Mucosa of rectum (tissue), 2 donors: Measurements from ENCODE around the gene RNF4.
A peak's percentile ranks its signal among the peaks of the same experiment; 100 is the strongest.
"Not testable (repeated sequence)": the region's sequence is repeated elsewhere in the genome, so short reads cannot be mapped to it uniquely, and the experiment has no call there.

ENCODE experiments used
- H3K27ac ChIP-seq, 2 donors: one replicate each; pipeline ENCODE4 v1.7.0; 2013; ENCODE audit warnings: inconsistent platforms in 2 of 2, low read depth in 2 of 2, low read length in 2 of 2
- H3K27me3 ChIP-seq, 2 donors: one replicate each; pipeline ENCODE4 v1.7.0; 2013; ENCODE audit warnings: low read length in 2 of 2; ENCODE audit not compliant: control insufficient read depth in 2 of 2, insufficient read depth in 2 of 2
- H3K36me3 ChIP-seq, 2 donors: one replicate each; pipeline ENCODE4 v1.7.0; 2013; ENCODE audit warnings: low read length in 2 of 2; ENCODE audit not compliant: control insufficient read depth in 2 of 2, insufficient read depth in 2 of 2
- H3K4me1 ChIP-seq, 2 donors: one replicate each; pipeline ENCODE4 v1.7.0; 2013; ENCODE audit warnings: low read length in 2 of 2, mild to moderate bottlenecking in 1 of 2; ENCODE audit not compliant: control insufficient read depth in 2 of 2, insufficient read depth in 2 of 2
- H3K4me3 ChIP-seq, 2 donors: one replicate each; pipeline ENCODE4 v1.7.0; 2013; ENCODE audit warnings: low read length in 2 of 2
- H3K9ac ChIP-seq, 2 donors: one replicate each; pipeline ENCODE4 v1.7.0; 2013; ENCODE audit warnings: low read length in 2 of 2, low read depth in 1 of 2, mild to moderate bottlenecking in 1 of 2
- H3K9me3 ChIP-seq, 2 donors: one replicate each; pipeline ENCODE4 v1.7.0; 2013; ENCODE audit warnings: low read length in 2 of 2; ENCODE audit not compliant: control insufficient read depth in 2 of 2
- donor health status: healthy.
- donor health status: Normal muscosa, but diverticular disease.

The RNF4 gene

DNA sequence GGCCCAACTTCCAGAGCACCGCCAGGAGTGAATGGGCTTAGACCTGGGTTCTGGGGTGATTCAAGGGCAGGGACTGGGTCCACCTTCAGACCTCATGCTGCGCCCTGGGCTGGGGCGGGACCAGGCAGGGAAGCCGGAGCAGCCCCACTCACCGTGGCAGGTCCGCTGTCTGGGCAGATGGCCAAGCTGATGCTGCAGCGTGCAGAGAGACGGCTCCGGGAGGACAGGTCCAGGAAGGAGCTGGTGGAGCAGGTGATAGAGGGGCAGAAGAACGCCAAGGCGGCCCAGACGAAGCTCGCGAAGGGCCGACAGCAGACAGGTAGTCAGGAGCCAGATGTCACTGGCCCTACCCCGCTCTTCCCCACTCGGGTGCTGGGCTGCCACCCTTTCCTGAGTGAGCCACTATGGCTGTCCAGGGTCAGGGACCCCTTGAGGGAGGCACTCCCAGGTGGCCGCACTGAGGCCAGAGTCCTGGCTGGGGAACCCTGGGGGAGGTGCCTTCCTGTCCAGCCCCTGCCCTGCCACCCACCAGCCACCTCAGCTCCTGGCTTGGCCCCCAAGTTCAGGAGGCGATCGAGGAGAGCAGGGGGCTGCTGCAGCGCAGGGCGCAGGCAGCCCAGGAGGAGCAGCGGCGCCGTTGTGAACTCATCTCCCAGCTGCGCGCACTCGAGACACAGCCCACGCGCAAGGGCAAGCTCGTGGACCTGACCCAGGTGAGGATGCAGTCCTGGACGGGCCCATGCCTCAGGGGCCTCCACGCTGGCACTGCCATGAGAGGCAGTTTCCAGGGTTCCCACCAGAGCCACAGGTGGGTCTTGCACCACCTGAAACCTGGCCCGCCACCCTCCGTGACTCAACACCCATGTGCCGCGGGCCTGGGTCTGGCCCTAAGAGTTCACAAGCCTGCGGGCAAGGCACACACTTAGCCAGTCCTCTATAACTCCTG lies 10.1 kb upstream of the RNF4 start:
- H3K9ac ChIP-seq, result no peak overlapping the region

DNA sequence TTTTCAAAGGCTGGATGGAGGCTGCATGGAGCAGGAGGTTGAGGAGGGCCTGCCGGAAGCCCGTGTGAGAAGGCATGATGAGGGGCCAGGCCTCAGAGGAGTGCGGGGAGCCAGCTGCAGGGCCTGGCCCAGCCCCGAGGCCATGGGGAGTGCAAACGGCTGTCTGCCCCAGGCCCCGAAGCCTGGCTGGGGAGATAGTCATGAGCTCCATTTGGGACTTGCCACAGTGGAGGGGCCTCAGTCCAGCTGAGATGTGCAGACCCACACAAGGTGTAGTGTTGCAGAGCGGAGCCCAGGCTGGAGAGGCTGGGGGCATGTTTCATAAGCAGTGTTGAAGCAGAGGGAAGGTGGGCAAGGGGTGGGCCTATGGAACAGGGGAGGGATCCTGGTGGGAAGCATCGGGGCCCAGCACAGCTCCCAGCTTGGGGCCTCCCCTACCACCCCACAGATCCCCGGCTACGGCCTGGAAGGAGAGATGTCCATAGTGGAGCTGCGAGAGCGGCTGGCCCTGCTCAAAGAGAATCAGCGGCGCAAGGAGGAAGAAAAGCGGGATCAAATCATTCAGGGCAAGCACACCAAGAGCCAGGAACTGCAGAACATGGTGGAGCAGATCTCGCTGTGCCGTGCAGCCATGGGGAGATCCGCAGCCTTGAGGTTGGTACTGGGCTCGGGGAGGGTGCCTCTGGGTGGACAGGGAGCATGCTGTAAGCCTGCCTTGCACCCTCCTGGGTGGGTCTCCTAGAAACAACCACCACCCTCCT lies 9.1 kb upstream of the RNF4 start:
- Histone ChIP-seq H3K9ac (no peak overlapping the region), H3K27me3 (peaks cover 0 to 2% of the 10 kb centered on the region in 2 donors), H3K36me3 (no peaks in the 10 kb centered on the region), H3K4me1 (peaks cover 0 to 6% of the 10 kb centered on the region in 2 donors), H3K4me3 (no peak overlapping the region), H3K9me3 (no peaks in the 10 kb centered on the region), H3K27ac (no peak overlapping the region)

More for the DNA sequence above, 10.1 kb upstream of the RNF4 start:
- Histone ChIP-seq H3K4me1 (peaks cover 0 to 6% of the 10 kb centered on the region in 2 donors), H3K36me3 (no peaks in the 10 kb centered on the region), H3K9me3 (no peaks in the 10 kb centered on the region), H3K4me3 (no peak overlapping the region), H3K27me3 (peaks cover 0 to 2% of the 10 kb centered on the region in 2 donors), H3K27ac (no peak overlapping the region)

DNA sequence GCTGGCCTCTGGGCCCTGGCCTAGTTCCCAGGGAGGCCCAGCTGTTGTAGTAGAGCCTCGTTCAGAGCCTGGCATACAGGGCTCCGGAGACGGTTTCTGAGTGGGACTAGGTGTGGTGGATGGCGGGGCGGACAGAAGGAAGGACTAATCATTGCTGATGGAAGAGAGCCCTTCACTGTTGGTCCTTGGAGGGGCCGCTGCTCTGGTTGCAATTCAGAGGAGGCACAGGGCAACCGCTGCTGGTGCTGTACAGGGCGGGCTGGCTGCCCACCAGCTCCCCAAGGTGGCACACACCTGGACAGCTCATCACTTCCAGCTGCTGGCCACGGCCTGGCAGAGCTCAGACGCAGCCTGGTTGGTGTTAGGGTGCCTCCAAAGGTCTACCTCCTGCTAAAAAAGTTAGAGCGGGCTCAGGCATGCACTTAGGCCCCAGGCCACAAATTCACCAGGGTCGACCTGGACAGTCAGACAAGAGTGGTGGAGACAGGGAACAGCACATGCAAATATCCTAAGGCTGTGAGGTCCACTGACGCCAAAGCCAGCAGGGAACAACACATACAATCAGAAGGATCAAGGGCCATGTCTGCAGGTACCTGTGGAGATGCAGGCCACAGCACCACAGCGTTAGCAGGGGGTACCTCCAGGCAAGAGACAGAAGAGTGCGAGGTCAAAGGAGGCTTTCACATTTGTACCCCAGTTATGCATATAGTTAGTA lies 7.5 kb upstream of the RNF4 start:
- no peaks in the 10 kb centered on the region for H3K36me3 ChIP-seq
- no peak overlapping the region for H3K9ac ChIP-seq
- no peak overlapping the region for H3K4me3 ChIP-seq
- no peaks in the 10 kb centered on the region for H3K9me3 ChIP-seq
- H3K4me1 ChIP-seq, result peaks cover 0 to 6% of the 10 kb centered on the region in 2 donors
- peaks cover 0 to 2% of the 10 kb centered on the region in 2 donors for H3K27me3 ChIP-seq
- no peak overlapping the region for H3K27ac ChIP-seq

GRCh38 chr4:2462218-2462991 lies 6.5 kb upstream of the RNF4 start:
- Histone ChIP-seq H3K27me3 (peaks cover 0 to 2% of the 10 kb centered on the region in 2 donors), H3K9ac (peak overlapping the region in 1 of 2 donors; percentile 36), H3K4me3 (peak overlapping the region; percentile 41 to 45), H3K9me3 (no peaks in the 10 kb centered on the region), H3K36me3 (no peaks in the 10 kb centered on the region), H3K27ac (no peak overlapping the region), H3K4me1 (peaks cover 0 to 6% of the 10 kb centered on the region in 2 donors)

DNA sequence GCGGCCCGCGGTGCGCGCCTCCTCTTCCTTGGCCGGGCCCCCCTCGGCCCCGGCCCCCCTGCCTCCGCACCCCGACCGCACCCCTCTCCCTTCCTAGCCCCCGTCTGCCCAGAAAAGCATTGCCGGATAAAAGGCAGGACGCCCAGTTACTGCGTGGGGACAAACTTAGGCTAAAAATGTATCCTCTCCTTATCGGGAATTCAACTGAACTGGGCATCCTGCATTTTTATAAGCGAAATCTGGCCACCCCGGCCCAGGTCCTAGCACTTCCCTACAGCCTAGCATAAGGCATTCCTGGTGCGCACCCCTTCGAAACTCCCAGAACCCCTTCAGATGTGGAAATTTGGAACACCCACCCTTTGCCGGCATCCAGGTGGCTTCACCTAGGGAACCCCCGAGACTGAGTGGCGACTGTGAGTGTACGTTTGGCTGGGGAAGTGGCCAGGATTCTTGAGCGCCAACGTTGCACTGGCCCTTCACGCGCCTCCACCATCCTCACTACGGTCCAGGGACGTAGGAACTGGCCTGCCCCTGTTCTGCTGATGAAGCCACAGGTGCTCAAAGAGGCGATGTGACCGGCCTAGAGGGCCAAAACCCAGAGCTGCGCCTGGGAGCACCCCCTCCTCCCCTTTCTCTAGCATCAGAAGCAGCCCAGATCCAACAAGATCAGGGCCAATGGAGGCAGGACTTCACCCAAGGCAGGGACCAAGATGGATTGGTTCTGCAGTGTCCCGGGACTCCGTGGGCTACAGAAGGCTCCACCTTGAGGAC lies 5.7 kb upstream of the RNF4 start:
- Histone ChIP-seq H3K27me3 (peaks cover 0 to 2% of the 10 kb centered on the region in 2 donors), H3K9ac (no peak overlapping the region), H3K27ac (no peak overlapping the region), H3K36me3 (no peaks in the 10 kb centered on the region), H3K4me3 (peak overlapping the region in 1 of 2 donors; percentile 27), H3K9me3 (no peaks in the 10 kb centered on the region), H3K4me1 (peaks cover 6 to 9% of the 10 kb centered on the region in 2 donors)

DNA sequence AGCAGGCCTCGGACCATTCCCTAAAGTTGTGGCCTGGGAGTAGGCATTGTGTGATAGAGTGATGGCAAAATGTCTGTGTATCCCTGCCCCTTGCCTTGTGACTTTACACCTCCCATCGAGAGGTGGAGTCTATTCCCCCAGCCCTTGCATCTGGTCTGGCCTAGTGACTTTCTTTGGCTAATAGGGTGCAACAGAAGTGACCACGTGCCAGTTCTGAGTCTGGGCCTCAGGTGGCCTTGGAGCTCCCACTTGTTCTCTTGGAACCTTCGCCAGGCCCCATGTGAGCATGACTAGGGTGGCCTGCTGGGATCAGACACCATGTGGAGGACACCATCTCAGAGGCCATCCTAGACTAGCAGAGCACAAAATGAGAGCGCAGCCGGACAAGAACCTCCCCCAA lies 3.9 kb upstream of the RNF4 start:
- no peak overlapping the region for H3K4me3 ChIP-seq

GRCh38 chr4:2465544-2465943 lies 3.4 kb upstream of the RNF4 start:
- not testable (repeated sequence) for H3K27me3 ChIP-seq, H3K9ac ChIP-seq, H3K9me3 ChIP-seq, H3K36me3 ChIP-seq, H3K4me3 ChIP-seq, H3K27ac ChIP-seq
- peaks cover 16 to 18% of the 10 kb centered on the region in 2 donors for H3K4me1 ChIP-seq

More for the DNA sequence above, 3.9 kb upstream of the RNF4 start:
- Histone ChIP-seq H3K27ac (no peak overlapping the region), H3K27me3 (no peaks in the 10 kb centered on the region), H3K9ac (no peak overlapping the region), H3K9me3 (no peaks in the 10 kb centered on the region), H3K36me3 (no peaks in the 10 kb centered on the region), H3K4me1 (peaks cover 11 to 13% of the 10 kb centered on the region in 2 donors)

DNA sequence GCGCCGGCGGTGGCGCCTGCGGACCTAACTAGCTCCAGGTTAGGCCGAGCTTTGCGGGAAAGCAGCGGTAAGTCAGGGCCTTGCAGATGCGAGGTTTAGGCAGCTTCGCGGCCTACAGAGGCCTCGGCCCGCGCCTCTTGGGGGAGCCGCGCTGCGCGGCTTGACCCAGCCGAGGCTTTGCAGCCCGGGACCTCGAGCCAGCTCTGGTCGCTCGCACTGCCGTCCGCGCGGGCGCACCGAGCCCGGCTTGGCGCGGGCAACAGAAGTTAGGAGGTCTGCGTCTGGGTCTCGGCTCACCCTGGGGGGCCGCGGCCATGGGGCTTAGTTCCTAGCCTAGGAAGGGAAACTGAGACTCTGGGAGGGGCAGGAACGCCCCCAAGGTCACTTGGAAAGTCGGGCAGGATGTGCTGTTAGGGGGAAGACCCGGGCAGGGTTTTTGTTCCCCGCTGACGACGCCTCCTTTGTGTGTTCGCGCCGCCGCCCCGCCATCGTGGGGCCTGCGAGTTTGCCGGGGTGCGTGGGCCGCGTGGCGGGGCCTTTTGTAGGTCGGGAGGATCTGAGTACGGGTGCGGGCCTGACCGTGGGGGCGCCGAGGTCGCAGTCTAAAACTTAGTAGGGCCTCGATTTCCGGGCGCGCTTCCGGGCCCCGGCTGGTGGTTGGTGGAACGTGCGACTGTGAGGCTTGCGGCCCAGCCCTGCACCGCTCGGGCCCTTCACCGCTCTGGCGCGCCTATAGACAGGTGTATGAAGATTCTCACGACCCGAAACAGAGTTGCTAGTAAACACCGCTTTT lies 482 bp downstream of the RNF4 start:
- H3K4me3 ChIP-seq, result peak overlapping the region; percentile 89 to 93
- H3K4me1 ChIP-seq, result peaks cover 17 to 21% of the 10 kb centered on the region in 2 donors
- peaks cover 11 to 12% of the 10 kb centered on the region in 2 donors for H3K36me3 ChIP-seq
- no peaks in the 10 kb centered on the region for H3K27me3 ChIP-seq
- H3K9ac ChIP-seq, result peak overlapping the region; percentile 96 to 98
- no peaks in the 10 kb centered on the region for H3K9me3 ChIP-seq
- H3K27ac ChIP-seq, result peak overlapping the region; percentile 94 to 96
